ENCODE results near the gene BHMT2. TPM values are rescaled to one million over a fixed set of nuclear protein-coding genes. Genes with fewer than 3 reads are reported as not detected.

The BHMT2 gene
- total RNA-seq, 1 donor from 2014 or later, result 2.9 TPM

GRCh38 chr5:79111960-79112702 lies 42.6 kb downstream of the BHMT2 start:
- H3K4me3 ChIP-seq (ENCODE audit: low read depth, low read length), result peak overlapping the region; percentile 53
- peak; percentile 24 for TF ChIP-seq CTCF (conservative IDR thresholded peaks at IDR 0.05; ENCODE audit: low read depth, low read length)
- no peak for DNase-seq (ENCODE audit: low read depth)

GRCh38 chr5:79112703-79113058 lies 43.1 kb downstream of the BHMT2 start:
- DNase-seq (ENCODE audit: low read depth), result no peak
- H3K4me3 ChIP-seq (ENCODE audit: low read depth, low read length), result peak overlapping the region; percentile 53
- no peak for TF ChIP-seq CTCF (conservative IDR thresholded peaks at IDR 0.05; ENCODE audit: low read depth, low read length)

- peak; percentile 77 for DNase-seq (ENCODE audit: low read depth)
- TF ChIP-seq CTCF (conservative IDR thresholded peaks at IDR 0.05; ENCODE audit: low read depth, low read length), result no peak
Measured at GRCh38 chr5:79119486-79119885, 49.9 kb downstream of the BHMT2 start.

GRCh38 chr5:79120221-79120620 lies 50.7 kb downstream of the BHMT2 start:
- DNase-seq (ENCODE audit: low read depth), result peak; percentile 45
- no peak for TF ChIP-seq CTCF (conservative IDR thresholded peaks at IDR 0.05; ENCODE audit: low read depth, low read length)

More at GRCh38 chr5:79119486-79119885, 49.9 kb downstream of the BHMT2 start:
- no peak overlapping the region for H3K4me3 ChIP-seq (ENCODE audit: low read depth, low read length)

GRCh38 chr5:79122973-79123372 lies 53.4 kb downstream of the BHMT2 start:
- no peak overlapping the region for H3K4me3 ChIP-seq (ENCODE audit: low read depth, low read length)
- no peak for DNase-seq (ENCODE audit: low read depth)
- TF ChIP-seq CTCF (conservative IDR thresholded peaks at IDR 0.05; ENCODE audit: low read depth, low read length), result no peak

More at GRCh38 chr5:79120221-79120620, 50.7 kb downstream of the BHMT2 start:
- H3K4me3 ChIP-seq (ENCODE audit: low read depth, low read length), result no peak overlapping the region

- no peak overlapping the region for H3K4me3 ChIP-seq (ENCODE audit: low read depth, low read length)
- no peak for TF ChIP-seq CTCF (conservative IDR thresholded peaks at IDR 0.05; ENCODE audit: low read depth, low read length)
- no peak for DNase-seq (ENCODE audit: low read depth)
Measured at GRCh38 chr5:79124607-79125006, 55.0 kb downstream of the BHMT2 start.

- no peak for DNase-seq (ENCODE audit: low read depth)
- TF ChIP-seq CTCF (conservative IDR thresholded peaks at IDR 0.05; ENCODE audit: low read depth, low read length), result no peak
- H3K4me3 ChIP-seq (ENCODE audit: low read depth, low read length), result no peak overlapping the region
Measured at GRCh38 chr5:79130781-79131180, 61.2 kb downstream of the BHMT2 start.
